Measurements from ENCODE around the gene DUSP15.

Gene DUSP15

GRCh38 chr20:31833130-31833930 is 37.0 kb downstream of the DUSP15 start:
- H3K27ac ChIP-seq (replicated peaks) = no peak overlapping the region
- no peak overlapping the region for H3K4me3 ChIP-seq (replicated peaks; ENCODE audit: insufficient read depth, low read length)
- TF ChIP-seq CTCF (IDR thresholded peaks at IDR 0.05; ENCODE audit: insufficient read depth, low read length) = peak; percentile 97
- no peak for TF ChIP-seq POLR2AphosphoS5 (IDR thresholded peaks at IDR 0.05; ENCODE audit: low read depth)
- DNase-seq (ENCODE audit: low read depth in 1 of 2, low spot score in 1 of 2) = peak in 1 of 2 experiments; percentile 54
- H3K27me3 ChIP-seq (ENCODE audit: insufficient read depth, poor library complexity, severe bottlenecking) = no peaks in the 10 kb centered on the region

- Histone ChIP-seq H3K4me3 (replicated peaks; ENCODE audit: insufficient read depth, low read length) (no peak overlapping the region), H3K27ac (replicated peaks) (no peak overlapping the region), H3K27me3 (ENCODE audit: insufficient read depth, poor library complexity, severe bottlenecking) (no peaks in the 10 kb centered on the region)
- TF ChIP-seq CTCF (IDR thresholded peaks at IDR 0.05; ENCODE audit: insufficient read depth, low read length) (no peak), SPI1 (IDR thresholded peaks at IDR 0.05; ENCODE audit: borderline replicate concordance, low read depth) (no peak), GABPA (IDR thresholded peaks at IDR 0.05; ENCODE audit: low read depth) (no peak), REST (IDR thresholded peaks at IDR 0.05; ENCODE audit: insufficient replicate concordance, low read depth) (no peak), POLR2AphosphoS5 (IDR thresholded peaks at IDR 0.05; ENCODE audit: low read depth) (no peak)
- DNase-seq (ENCODE audit: low read depth in 1 of 2, low spot score in 1 of 2) = no peak
Measured at GRCh38 chr20:31831771-31832306, 38.5 kb downstream of the DUSP15 start.

- H3K27me3 ChIP-seq (ENCODE audit: insufficient read depth, poor library complexity, severe bottlenecking) = no peaks in the 10 kb centered on the region
- no peak overlapping the region for H3K4me3 ChIP-seq (replicated peaks; ENCODE audit: insufficient read depth, low read length)
- no peak for DNase-seq (ENCODE audit: low read depth in 1 of 2, low spot score in 1 of 2)
- no peak overlapping the region for H3K27ac ChIP-seq (replicated peaks)
- no peak for TF ChIP-seq GABPA (IDR thresholded peaks at IDR 0.05; ENCODE audit: low read depth)
- no peak for TF ChIP-seq SPI1 (IDR thresholded peaks at IDR 0.05; ENCODE audit: borderline replicate concordance, low read depth)
- no peak for TF ChIP-seq POLR2AphosphoS5 (IDR thresholded peaks at IDR 0.05; ENCODE audit: low read depth)
- no peak for TF ChIP-seq REST (IDR thresholded peaks at IDR 0.05; ENCODE audit: insufficient replicate concordance, low read depth)
- TF ChIP-seq CTCF (IDR thresholded peaks at IDR 0.05; ENCODE audit: insufficient read depth, low read length) = no peak
Measured at GRCh38 chr20:31831211-31831610, 39.1 kb downstream of the DUSP15 start.

Data from HL-60 (cell line).